A549 (cell line): Measurements from ENCODE around the gene DSTN. TPM values are rescaled to one million over a fixed set of nuclear protein-coding genes. Genes with fewer than 3 reads are reported as not detected.

ENCODE experiments used
- ATAC-seq, 2 experiments: fragments of 200-7000 bp in 1 of 2; fragments of >200 bp in 1 of 2; cut with Nextera tagmentation in 1 of 2; cut with Tn5 transposase in 1 of 2; 3 replicates each; pipeline versions ENCODE4 v1.8.0 to v1.9.1; 2018 to 2020; ENCODE audit warnings: mild to moderate bottlenecking in 1 of 2, moderate library complexity in 1 of 2
- CTCF ChIA-PET: fragments of 300-600 bp; sonication (Branson Sonifier 250); formaldehyde crosslinking; extraction: SDS; loops from one replicate; lab custom pipeline; 2021; ENCODE audit warnings: antibody characterized with exemption, inconsistent platforms; lab: Yijun Ruan, JAX
- POLR2A ChIA-PET: fragments of 350-600 bp; formaldehyde crosslinking; extraction: SDS; loops from one replicate; lab custom pipeline; 2021; ENCODE audit warnings: antibody characterized with exemption, inconsistent platforms; lab: Yijun Ruan, JAX
- DNase-seq, 2 experiments: peaks; one replicate each; pipeline versions ENCODE4 v3.0.0 to v3.0.0-alpha.2; 2011 to 2016; ENCODE audit warnings: low read depth in 1 of 2, low spot score in 1 of 2
- FAIRE-seq: peaks from 2 replicates; lab custom pipeline; 2011; peaks lifted over from hg19 to GRCh38; lab: Jason Lieb, UNC
- H3K27ac ChIP-seq, 2 experiments: fragments of >200 bp; sonication (Bioruptor Twin); formaldehyde crosslinking; 3 replicates each; pipeline ENCODE4 v1.5.1; 2016 to 2017
- H3K4me1 ChIP-seq: fragments of >200 bp; sonication (Bioruptor Twin); formaldehyde crosslinking; 3 replicates; pipeline ENCODE4 v1.6.1; 2016
- H3K4me2 ChIP-seq: fragments of >200 bp; sonication (Bioruptor Twin); formaldehyde crosslinking; 3 replicates; pipeline ENCODE4 v1.6.1; 2016
- H3K4me3 ChIP-seq: fragments of >200 bp; sonication (Bioruptor Twin); formaldehyde crosslinking; 3 replicates; pipeline ENCODE4 v1.5.1; 2016
- H3K9me3 ChIP-seq: fragments of >200 bp; sonication (Bioruptor Twin); formaldehyde crosslinking; 3 replicates; pipeline ENCODE4 v1.6.1; 2016
- BCL3 ChIP-seq: fragments of >200 bp; sonication (Bioruptor Twin); formaldehyde crosslinking; IDR thresholded peaks from 3 replicates; pipeline ENCODE4 v1.6.1; 2016
- CTCF ChIP-seq: fragments of >200 bp; sonication (Bioruptor Twin); formaldehyde crosslinking; IDR thresholded peaks from 3 replicates; pipeline ENCODE4 v1.5.1; 2016
- EHMT2 ChIP-seq: fragments of 200-600 bp; sonication (generic); IDR thresholded peaks from 2 replicates; pipeline ENCODE4 v1.6.1; 2016; ENCODE audit warnings: antibody characterized with exemption, low read depth, mild to moderate bottlenecking, moderate library complexity
- FOSB ChIP-seq: fragments of 250-450 bp; sonication (Bioruptor Pico); IDR thresholded peaks from 2 replicates; pipeline ENCODE4 v1.5.0; 2020; ENCODE audit warnings: mild to moderate bottlenecking, moderate library complexity
- FOSL2 ChIP-seq, 2 experiments: fragments of 450-650 bp in 1 of 2; fragments of >200 bp in 1 of 2; sonication (Bioruptor Twin) in 1 of 2; formaldehyde crosslinking; IDR thresholded peaks; 2 replicates each; pipeline versions ENCODE4 v1.5.0 to v1.6.1; 2016 to 2020; ENCODE audit warnings: mild to moderate bottlenecking in 1 of 2, moderate library complexity in 1 of 2
- HES2 ChIP-seq: fragments of >200 bp; sonication (Bioruptor Twin); formaldehyde crosslinking; IDR thresholded peaks from 2 replicates; pipeline ENCODE4 v1.6.1; 2016
- HEYL ChIP-seq: fragments of 250-450 bp; sonication (Bioruptor Pico); IDR thresholded peaks from 2 replicates; pipeline ENCODE4 v1.8.0; 2021; ENCODE audit warnings: mild to moderate bottlenecking, moderate library complexity
- HOXA7 ChIP-seq: fragments of 250-450 bp; sonication (Bioruptor Pico); IDR thresholded peaks from 2 replicates; pipeline ENCODE4 v1.5.0; 2020; ENCODE audit warnings: mild to moderate bottlenecking, moderate library complexity
- HOXB13 ChIP-seq: fragments of 250-450 bp; sonication (Bioruptor Pico); IDR thresholded peaks from 2 replicates; pipeline ENCODE4 v1.5.0; 2020; ENCODE audit warnings: low read depth, mild to moderate bottlenecking, moderate library complexity
- JUNB ChIP-seq: fragments of >200 bp; sonication (Bioruptor Twin); formaldehyde crosslinking; IDR thresholded peaks from 2 replicates; pipeline ENCODE4 v1.6.1; 2016
- KDM5A ChIP-seq: fragments of 200-600 bp; sonication (generic); IDR thresholded peaks from 2 replicates; pipeline ENCODE4 v1.6.1; 2016; ENCODE audit warnings: antibody characterized with exemption, mild to moderate bottlenecking
- MAFK ChIP-seq: fragments of 450-650 bp; IDR thresholded peaks from 2 replicates; pipeline ENCODE4 v1.6.1; 2014; ENCODE audit not compliant: partially characterized antibody
- MAX ChIP-seq: IDR thresholded peaks from 2 replicates; pipeline ENCODE4 v1.6.1; 2012
- NPAS2 ChIP-seq: fragments of 250-450 bp; sonication (Bioruptor Pico); IDR thresholded peaks from 2 replicates; pipeline ENCODE4 v1.8.0; 2022; ENCODE audit warnings: mild to moderate bottlenecking, moderate library complexity, borderline replicate concordance
- POLR2A ChIP-seq: IDR thresholded peaks from 2 replicates; pipeline ENCODE4 v1.6.1; 2012; ENCODE audit warnings: mild to moderate bottlenecking, low read length
- RARB ChIP-seq: fragments of 250-450 bp; sonication (Bioruptor Pico); IDR thresholded peaks from 2 replicates; pipeline ENCODE4 v1.8.0; 2021; ENCODE audit warnings: mild to moderate bottlenecking, moderate library complexity
- RCOR1 ChIP-seq: fragments of 150-350 bp; IDR thresholded peaks from 2 replicates; pipeline ENCODE4 v1.6.1; 2014; ENCODE audit warnings: antibody characterized with exemption, low read length, low read depth
- RFX5 ChIP-seq: fragments of 450-650 bp; IDR thresholded peaks from 2 replicates; pipeline ENCODE4 v1.7.1; 2014; ENCODE audit warnings: antibody characterized with exemption, mild to moderate bottlenecking, moderate library complexity
- RNF2 ChIP-seq: fragments of 200-600 bp; sonication (generic); IDR thresholded peaks from 2 replicates; pipeline ENCODE4 v1.6.1; 2016; ENCODE audit warnings: low read depth, mild to moderate bottlenecking, antibody characterized with exemption, moderate library complexity, borderline replicate concordance
- SMC3 ChIP-seq: fragments of >200 bp; sonication (Bioruptor Twin); formaldehyde crosslinking; IDR thresholded peaks from 3 replicates; pipeline ENCODE4 v1.6.1; 2018; ENCODE audit warnings: inconsistent platforms
- SREBF2 ChIP-seq: fragments of 450-650 bp; IDR thresholded peaks from 2 replicates; pipeline ENCODE4 v1.6.1; 2014; ENCODE audit warnings: mild to moderate bottlenecking, moderate library complexity
- TFCP2L1 ChIP-seq: fragments of 250-450 bp; sonication (Bioruptor Pico); IDR thresholded peaks from 2 replicates; pipeline ENCODE4 v1.5.0; 2021; ENCODE audit warnings: mild to moderate bottlenecking
- USF2 ChIP-seq: fragments of 450-650 bp; IDR thresholded peaks from 2 replicates; pipeline ENCODE4 v1.6.1; 2014; ENCODE audit warnings: antibody characterized with exemption
- ZC3H11A ChIP-seq: fragments of 450-650 bp; IDR thresholded peaks from 2 replicates; pipeline ENCODE4 v1.6.1; 2014; ENCODE audit warnings: antibody characterized with exemption, mild to moderate bottlenecking
- ZNF302 ChIP-seq: fragments of 250-450 bp; sonication (Bioruptor Pico); IDR thresholded peaks from 2 replicates; pipeline ENCODE4 v1.9.0; 2021; ENCODE audit warnings: inconsistent platforms, mild to moderate bottlenecking, moderate library complexity
- WGBS: methylation state at CpG from one replicate; pipeline ENCODE4 v1.1.6; 2017; ENCODE audit errors: missing lambda C conversion rate; 5-methylcytosine and 5-hydroxymethylcytosine counted together
- polyA plus RNA-seq, 4 experiments: library from polyadenylated mRNA; depleted of rRNA in 3 of 4; stranded (reverse); fragments of >200 nt; fragmentation: RNase III in 1 of 4; extraction: RNeasy Plus Mini Kit Qiagen cat#74134 plus additional on column Dnase treatment in 1 of 4; gene quantifications; 2 replicates in 3 of 4; 3 replicates in 1 of 4; pipeline ENCODE4 v1.2.3, GENCODE V29; 2011 to 2017

The DSTN gene
- polyA plus RNA-seq, 2 of the 4 experiments (the other 2 are of a cell fraction) = 544 to 1,131 TPM

GRCh38 chr20:17590245-17590644 lies 20.4 kb downstream of the DSTN start (continued):
- TF ChIP-seq USF2 = no peak

GRCh38 chr20:17593902-17594301 lies 24.0 kb downstream of the DSTN start:
- no peak for DNase-seq
- Histone ChIP-seq H3K27ac (no peak overlapping the region), H3K4me1 (peaks cover 37% of the 10 kb centered on the region), H3K4me3 (no peak overlapping the region), H3K9me3 (no peaks in the 10 kb centered on the region), H3K4me2 (no peak overlapping the region)
- CTCF ChIA-PET = interaction anchor here (0.7 to 4.3 kb wide), 12 partner anchors 11 to 90 kb away, joined by 3 to 28 read pairs (median 4); partner anchors contain the start of genes BFSP1 and DSTN
- 95% methylated on average over 4 of the region's 4 CpGs for WGBS
- ATAC-seq = no peak
- POLR2A ChIA-PET = interaction anchor here (1.0 to 4.2 kb wide), 2 partner anchors 13 to 24 kb away, joined by 3 to 13 read pairs; partner anchors contain the start of gene DSTN
- TF ChIP-seq ZC3H11A (peak; percentile 66), RFX5 (no peak)
- no peak for FAIRE-seq

GRCh38 chr20:17594443-17594842 lies 24.6 kb downstream of the DSTN start:
- H3K27ac ChIP-seq = no peak overlapping the region
- CTCF ChIA-PET = interaction anchor here (0.7 to 4.3 kb wide), 11 partner anchors 10 to 90 kb away, joined by 3 to 28 read pairs (median 4); partner anchors contain the start of genes BFSP1 and DSTN
- no peak; a peak in 1 of 6 replicates for ATAC-seq
- peaks cover 32% of the 10 kb centered on the region for H3K4me1 ChIP-seq
- DNase-seq = no peak
- H3K4me2 ChIP-seq = no peak overlapping the region
- no peak for TF ChIP-seq JUNB
- TF ChIP-seq EHMT2 = no peak
- TF ChIP-seq FOSL2 (IDR thresholded peaks at IDR 0.05) = no peak
- no peak for TF ChIP-seq FOSL2 (CRISPR knock-in tag; IDR thresholded peaks at IDR 0.05)
- TF ChIP-seq MAX = no peak
- TF ChIP-seq CTCF = no peak
- TF ChIP-seq RCOR1 = no peak
- TF ChIP-seq NPAS2 (CRISPR knock-in tag) = no peak
- no peak for TF ChIP-seq POLR2A
- no peak for TF ChIP-seq RARB (CRISPR knock-in tag)
- TF ChIP-seq MAFK = no peak
- TF ChIP-seq TFCP2L1 = no peak
- no peak for TF ChIP-seq FOSB (CRISPR knock-in tag)
- no peak for TF ChIP-seq HOXA7 (CRISPR knock-in tag)
- no peak for FAIRE-seq
- no peak overlapping the region for H3K4me3 ChIP-seq
- H3K9me3 ChIP-seq = no peaks in the 10 kb centered on the region
- POLR2A ChIA-PET = interaction anchor here (0.7 to 4.2 kb wide), 2 partner anchors 15 to 24 kb away, joined by 3 to 13 read pairs; partner anchors contain the start of gene DSTN

- CTCF ChIA-PET = interaction anchor here (0.6 to 4.3 kb wide), 4 partner anchors 13 to 59 kb away, joined by 3 to 28 read pairs (median 10); no protein-coding TSS in a partner anchor
- ATAC-seq (no peak), FAIRE-seq (peak; percentile 77), DNase-seq (no peak)
- Histone ChIP-seq H3K27ac (no peak overlapping the region), H3K9me3 (no peaks in the 10 kb centered on the region), H3K4me3 (no peak overlapping the region), H3K4me2 (no peak overlapping the region), H3K4me1 (peaks cover 35% of the 10 kb centered on the region; the same call in 2 of the 3 replicates)
- WGBS = 89% methylated on average over 2 of the region's 2 CpGs
- POLR2A ChIA-PET = interaction anchor here (4.2 kb wide), 1 partner anchor 26 kb away, joined by 13 read pairs; the partner anchor contains the start of gene DSTN
- TF ChIP-seq HEYL = no peak
- no peak for TF ChIP-seq KDM5A
- no peak for TF ChIP-seq HOXA7 (CRISPR knock-in tag)
- no peak for TF ChIP-seq HOXB13
- no peak for TF ChIP-seq MAX
- TF ChIP-seq ZC3H11A = no peak
- no peak for TF ChIP-seq BCL3
- no peak for TF ChIP-seq RNF2
- TF ChIP-seq RARB (CRISPR knock-in tag) = no peak
- TF ChIP-seq HES2 = no peak
- TF ChIP-seq SREBF2 = no peak
- no peak for TF ChIP-seq SMC3
- TF ChIP-seq ZNF302 (CRISPR knock-in tag) = no peak
Measured at GRCh38 chr20:17595856-17596255, 26.0 kb downstream of the DSTN start.
